Activated CD8-positive, alpha-beta T cell treated with anti-CD3 and anti-CD28 coated beads for 36 hours (primary cell): ENCODE results near the gene CRHR2. TPM values are rescaled to one million over a fixed set of nuclear protein-coding genes. Genes with fewer than 3 reads are reported as not detected.

Source experiments
- ATAC-seq: fragments of 200-7000 bp; cut with Tn5 transposase; one replicate; pipeline ENCODE4 v1.10.0; 2021; ENCODE audit warnings: mild to moderate bottlenecking, moderate library complexity
- CTCF ChIA-PET: fragments of 350-600 bp; sonication (Branson Sonifier 250); formaldehyde crosslinking; loops from one replicate; lab custom pipeline; 2021; ENCODE audit warnings: antibody characterized with exemption; lab: Charles Lee
- POLR2A ChIA-PET: fragments of 350-600 bp; sonication (Branson Sonifier 250); formaldehyde crosslinking; loops from one replicate; lab custom pipeline; 2021; ENCODE audit warnings: antibody characterized with exemption; lab: Charles Lee
- DNase-seq: peaks from one replicate; pipeline ENCODE4 v3.0.0-alpha.2; 2020
- H3K27ac Mint-ChIP-seq: one replicate; pipeline ENCODE4 v1.8.0; 2021; ENCODE audit warnings: mild to moderate bottlenecking, mixed read lengths
- H3K27me3 Mint-ChIP-seq: one replicate; pipeline ENCODE4 v1.8.0; 2021; ENCODE audit warnings: mixed read lengths
- H3K36me3 Mint-ChIP-seq: one replicate; pipeline ENCODE4 v1.8.0; 2021; ENCODE audit warnings: low read depth, mixed read lengths
- H3K4me1 Mint-ChIP-seq: one replicate; pipeline ENCODE4 v1.8.0; 2021; ENCODE audit warnings: low read depth, mixed read lengths
- H3K4me3 Mint-ChIP-seq: one replicate; pipeline ENCODE4 v1.8.0; 2021; ENCODE audit warnings: mild to moderate bottlenecking, moderate library complexity, mixed read lengths
- H3K9me3 Mint-ChIP-seq: one replicate; pipeline ENCODE4 v1.8.0; 2021; ENCODE audit warnings: mixed read lengths
- intact Hi-C: fragments of 100-400 bp; cut with micrococcal nuclease; formaldehyde crosslinking; loops from one replicate; pipeline ENCODE4 v1.10.0; 2022
- total RNA-seq, 2 experiments: library from RNA; stranded (reverse); gene quantifications; one replicate each; pipeline ENCODE4 v1.2.3, GENCODE V29; 2021
- TF ChIP-seq, protein P1 (sequence below): fragments of 200-600 bp; IDR thresholded peaks from one replicate; pipeline ENCODE4 v1.8.0; 2022; ENCODE audit warnings: antibody characterized with exemption, mild to moderate bottlenecking

The CRHR2 gene
- total RNA-seq, 2 experiments from 2014 or later, result not detected

GRCh38 chr7:30665449-30665848 lies 16.8 kb downstream of the CRHR2 start:
- Mint-ChIP-seq H3K27ac (no peak overlapping the region), H3K36me3 (no peaks in the 10 kb centered on the region), H3K4me3 (no peak overlapping the region), H3K27me3 (no peaks in the 10 kb centered on the region), H3K9me3 (no peaks in the 10 kb centered on the region), H3K4me1 (no peaks in the 10 kb centered on the region)
- no peak for DNase-seq
- ATAC-seq, result no peak
- TF ChIP-seq, protein P1, sequence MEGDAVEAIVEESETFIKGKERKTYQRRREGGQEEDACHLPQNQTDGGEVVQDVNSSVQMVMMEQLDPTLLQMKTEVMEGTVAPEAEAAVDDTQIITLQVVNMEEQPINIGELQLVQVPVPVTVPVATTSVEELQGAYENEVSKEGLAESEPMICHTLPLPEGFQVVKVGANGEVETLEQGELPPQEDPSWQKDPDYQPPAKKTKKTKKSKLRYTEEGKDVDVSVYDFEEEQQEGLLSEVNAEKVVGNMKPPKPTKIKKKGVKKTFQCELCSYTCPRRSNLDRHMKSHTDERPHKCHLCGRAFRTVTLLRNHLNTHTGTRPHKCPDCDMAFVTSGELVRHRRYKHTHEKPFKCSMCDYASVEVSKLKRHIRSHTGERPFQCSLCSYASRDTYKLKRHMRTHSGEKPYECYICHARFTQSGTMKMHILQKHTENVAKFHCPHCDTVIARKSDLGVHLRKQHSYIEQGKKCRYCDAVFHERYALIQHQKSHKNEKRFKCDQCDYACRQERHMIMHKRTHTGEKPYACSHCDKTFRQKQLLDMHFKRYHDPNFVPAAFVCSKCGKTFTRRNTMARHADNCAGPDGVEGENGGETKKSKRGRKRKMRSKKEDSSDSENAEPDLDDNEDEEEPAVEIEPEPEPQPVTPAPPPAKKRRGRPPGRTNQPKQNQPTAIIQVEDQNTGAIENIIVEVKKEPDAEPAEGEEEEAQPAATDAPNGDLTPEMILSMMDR, result no peak
- POLR2A ChIA-PET, result no interaction called here
- CTCF ChIA-PET, result interaction anchor here (2.1 kb wide), 1 partner anchor 75 kb away, joined by 5 read pairs; no protein-coding TSS in a partner anchor
- intact Hi-C loops, result no loop called here

DNA sequence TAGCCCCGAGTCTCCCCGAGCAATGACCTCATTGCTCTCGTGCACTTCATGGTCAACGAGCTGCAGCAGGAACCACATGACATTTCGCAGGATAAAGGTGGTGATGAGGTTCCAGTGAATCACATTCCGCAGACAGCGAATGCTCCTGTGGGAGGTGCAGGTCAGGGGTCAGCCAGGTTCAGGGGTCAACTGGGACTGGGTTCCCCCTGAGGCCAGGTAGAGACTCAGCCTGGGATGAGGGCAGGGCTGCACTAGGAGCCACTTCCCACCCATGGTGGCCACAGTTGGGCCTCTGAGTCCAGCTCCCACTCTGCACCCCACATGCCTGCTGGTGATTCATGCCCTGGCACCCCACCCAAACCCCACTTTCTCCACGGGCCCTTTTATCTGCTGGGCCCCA lies 17.2 kb downstream of the CRHR2 start:
- H3K27me3 Mint-ChIP-seq, result no peaks in the 10 kb centered on the region
- POLR2A ChIA-PET, result no interaction called here
- TF ChIP-seq, protein P1, result no peak
- H3K4me3 Mint-ChIP-seq, result no peak overlapping the region
- no peaks in the 10 kb centered on the region for H3K9me3 Mint-ChIP-seq
- DNase-seq, result no peak
- CTCF ChIA-PET, result no interaction called here
- no peaks in the 10 kb centered on the region for H3K4me1 Mint-ChIP-seq
- no peak overlapping the region for H3K27ac Mint-ChIP-seq
- no peak for ATAC-seq
- no peaks in the 10 kb centered on the region for H3K36me3 Mint-ChIP-seq
- intact Hi-C loops, result no loop called here

DNA sequence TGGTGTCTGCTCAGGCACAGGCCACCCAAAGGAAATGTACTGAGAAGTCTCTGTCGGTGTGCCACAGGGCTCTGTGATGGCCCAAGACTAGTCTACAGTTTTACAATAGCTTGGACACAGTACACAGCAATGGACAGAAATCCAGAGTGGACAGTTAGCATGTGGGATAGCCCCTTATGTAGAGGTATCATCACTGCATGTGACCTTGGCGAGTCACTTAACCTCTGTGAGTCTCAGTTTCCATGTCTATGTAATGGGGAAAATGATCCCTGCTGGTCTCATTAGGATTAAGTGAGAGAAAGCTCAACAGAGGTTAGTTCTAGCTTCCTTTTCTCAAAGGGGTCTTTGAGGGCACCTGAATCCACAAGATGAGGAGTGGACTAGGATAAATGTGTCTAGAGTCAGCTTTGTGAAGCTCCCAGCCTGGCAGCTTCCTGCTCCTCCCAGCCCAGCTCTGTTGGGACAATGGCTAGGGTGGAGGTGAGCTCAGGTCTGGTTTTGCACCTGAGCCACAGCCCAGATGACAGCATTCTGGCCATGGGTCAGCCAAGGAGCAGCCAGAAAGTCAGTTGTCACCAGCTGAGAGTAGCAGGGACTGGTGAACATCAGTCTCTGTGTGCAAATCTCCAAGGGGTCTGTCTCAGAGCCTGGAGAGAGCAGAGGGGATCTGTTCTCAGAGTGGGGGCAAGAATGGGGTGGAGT lies 17.9 kb downstream of the CRHR2 start:
- TF ChIP-seq, protein P1, result no peak
- CTCF ChIA-PET, result no interaction called here
- no peak for ATAC-seq

DNA sequence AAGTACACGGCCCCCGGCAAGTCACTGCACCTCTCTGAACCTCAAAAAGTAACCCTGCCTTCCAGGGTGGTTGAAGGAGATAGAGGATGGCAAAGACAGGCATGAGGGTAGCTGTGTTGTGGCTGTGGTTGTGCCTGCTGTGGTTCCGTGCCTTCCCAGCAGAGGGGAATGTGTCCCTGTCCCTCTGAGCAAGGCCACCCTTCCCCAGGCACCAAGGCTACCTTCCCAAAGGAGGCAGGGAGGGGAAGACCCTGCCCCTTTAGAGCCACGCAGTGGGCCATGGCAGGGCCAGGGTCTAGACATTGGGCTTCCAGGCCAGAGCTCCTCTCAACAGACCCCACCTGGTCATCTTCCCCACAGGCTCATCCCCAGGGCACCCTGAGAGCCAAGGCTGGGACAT lies 18.8 kb downstream of the CRHR2 start:
- no peak for ATAC-seq
- Mint-ChIP-seq H3K4me1 (no peaks in the 10 kb centered on the region), H3K36me3 (no peaks in the 10 kb centered on the region), H3K4me3 (no peak overlapping the region), H3K27me3 (no peaks in the 10 kb centered on the region), H3K27ac (no peak overlapping the region), H3K9me3 (no peaks in the 10 kb centered on the region)
- no peak for DNase-seq
- intact Hi-C loops, result no loop called here
- ChIA-PET CTCF (no interaction called here), POLR2A (interaction anchor here (1.3 kb wide), 1 partner anchor 8 kb away, joined by 4 read pairs; no protein-coding TSS in a partner anchor)
- TF ChIP-seq, protein P1, result no peak

More for the DNA sequence above, 17.9 kb downstream of the CRHR2 start:
- DNase-seq, result no peak
- POLR2A ChIA-PET, result interaction anchor here (1.3 kb wide), 1 partner anchor 8 kb away, joined by 4 read pairs; no protein-coding TSS in a partner anchor
- intact Hi-C loops, result no loop called here
- Mint-ChIP-seq H3K4me3 (no peak overlapping the region), H3K27me3 (no peaks in the 10 kb centered on the region), H3K4me1 (no peaks in the 10 kb centered on the region), H3K36me3 (no peaks in the 10 kb centered on the region), H3K9me3 (no peaks in the 10 kb centered on the region), H3K27ac (no peak overlapping the region)

GRCh38 chr7:30662431-30662939 lies 19.8 kb downstream of the CRHR2 start:
- DNase-seq (no peak), ATAC-seq (no peak)
- H3K4me1 Mint-ChIP-seq, result no peaks in the 10 kb centered on the region
- no peak overlapping the region for H3K27ac Mint-ChIP-seq
- no peak overlapping the region for H3K4me3 Mint-ChIP-seq
- TF ChIP-seq, protein P1, result no peak
- POLR2A ChIA-PET, result no interaction called here
- intact Hi-C loops, result no loop called here
- H3K36me3 Mint-ChIP-seq, result no peaks in the 10 kb centered on the region
- CTCF ChIA-PET, result interaction anchor here (1.2 kb wide), 1 partner anchor 19 kb away, joined by 3 read pairs; the partner anchor contains the start of gene CRHR2
- H3K9me3 Mint-ChIP-seq, result no peaks in the 10 kb centered on the region
- H3K27me3 Mint-ChIP-seq, result no peaks in the 10 kb centered on the region
